ENCODE measurements around the gene EEFSEC.

EEFSEC gene

GRCh38 chr3:128275316-128276145 lies 122.2 kb downstream of the EEFSEC start:
- peak overlapping the region; percentile 9 for H3K14ac ChIP-seq (ENCODE audit: low read length)
- no peak overlapping the region for H4K8ac ChIP-seq (ENCODE audit: low read depth, low read length)
- no peak overlapping the region for H4K91ac ChIP-seq (ENCODE audit: low read depth, low read length, poor library complexity)
- H3K4me3 ChIP-seq (ENCODE audit: low read length in 2 of 2), result no peak overlapping the region
- no peak for DNase-seq (ENCODE audit: low spot score)
- no peak overlapping the region for H3K4ac ChIP-seq (ENCODE audit: low read length)
- H3K4me1 ChIP-seq (ENCODE audit: control insufficient read depth in 2 of 2, insufficient read depth in 1 of 2, low read depth in 1 of 2, low read length in 2 of 2), result peaks cover 21% of the 10 kb centered on the region in 2 donors
- no peak overlapping the region for H2BK5ac ChIP-seq (ENCODE audit: low read length)
- H2AK5ac ChIP-seq (ENCODE audit: low read depth, low read length), result no peak overlapping the region
- H3K23ac ChIP-seq (ENCODE audit: low read depth, low read length, poor library complexity), result no peak overlapping the region
- H2BK15ac ChIP-seq (ENCODE audit: low read length), result no peak overlapping the region
- H3K36me3 ChIP-seq (replicated peaks in 1 of 2; ENCODE audit: control insufficient read depth in 2 of 2, insufficient read depth in 2 of 2, low read length in 2 of 2), result no peaks in the 10 kb centered on the region
- H3K18ac ChIP-seq (ENCODE audit: low read length), result peak overlapping the region; percentile 15
- no peaks in the 10 kb centered on the region for H3K79me1 ChIP-seq (ENCODE audit: low read depth, low read length)
- H3K9ac ChIP-seq (ENCODE audit: low read depth, low read length, poor library complexity), result no peak overlapping the region
- WGBS, 2 donors (ENCODE audit: extremely low coverage in 2 of 2, insufficient read length in 2 of 2, insufficient replicate concordance in 1 of 2), result no CpG with 5 or more reads among the region's 11 CpGs
- no peak overlapping the region for H3K27ac ChIP-seq (replicated peaks; ENCODE audit: low read length)
- H3K27me3 ChIP-seq (ENCODE audit: control insufficient read depth in 3 of 3, insufficient read depth in 3 of 3, low read depth in 1 of 3, low read length in 3 of 3), result no peaks in the 10 kb centered on the region
- no peak overlapping the region for H2BK120ac ChIP-seq (ENCODE audit: low read depth, low read length)
- H2AFZ ChIP-seq (ENCODE audit: low read length), result no peak overlapping the region
- H3K4me2 ChIP-seq (ENCODE audit: insufficient read depth, low read length, poor library complexity, severe bottlenecking), result no peak overlapping the region
- no peak overlapping the region for H2BK12ac ChIP-seq (ENCODE audit: low read length)
- H3K9me3 ChIP-seq (replicated peaks in 1 of 2; ENCODE audit: control insufficient read depth in 2 of 2, insufficient read depth in 1 of 2, low read depth in 1 of 2, low read length in 2 of 2), result no peaks in the 10 kb centered on the region

- H3K9ac ChIP-seq (ENCODE audit: low read depth, low read length, poor library complexity), result no peak overlapping the region
- H4K8ac ChIP-seq (ENCODE audit: low read depth, low read length), result no peak overlapping the region
- H3K27ac ChIP-seq (replicated peaks; ENCODE audit: low read length), result no peak overlapping the region
- H3K4me3 ChIP-seq (ENCODE audit: low read length in 2 of 2), result no peak overlapping the region
- H3K4ac ChIP-seq (ENCODE audit: low read length), result no peak overlapping the region
- peaks cover 22 to 27% of the 10 kb centered on the region in 2 donors for H3K4me1 ChIP-seq (ENCODE audit: control insufficient read depth in 2 of 2, insufficient read depth in 1 of 2, low read depth in 1 of 2, low read length in 2 of 2)
- H3K14ac ChIP-seq (ENCODE audit: low read length), result no peak overlapping the region
- no peak overlapping the region for H3K4me2 ChIP-seq (ENCODE audit: insufficient read depth, low read length, poor library complexity, severe bottlenecking)
- WGBS, 2 donors (ENCODE audit: extremely low coverage in 2 of 2, insufficient read length in 2 of 2, insufficient replicate concordance in 1 of 2), result no CpG with 5 or more reads among the region's 3 CpGs
- H4K91ac ChIP-seq (ENCODE audit: low read depth, low read length, poor library complexity), result no peak overlapping the region
- no peak overlapping the region for H3K23ac ChIP-seq (ENCODE audit: low read depth, low read length, poor library complexity)
- no peaks in the 10 kb centered on the region for H3K27me3 ChIP-seq (ENCODE audit: control insufficient read depth in 3 of 3, insufficient read depth in 3 of 3, low read depth in 1 of 3, low read length in 3 of 3)
- H3K36me3 ChIP-seq (replicated peaks in 1 of 2; ENCODE audit: control insufficient read depth in 2 of 2, insufficient read depth in 2 of 2, low read length in 2 of 2), result no peaks in the 10 kb centered on the region
- H2AK5ac ChIP-seq (ENCODE audit: low read depth, low read length), result no peak overlapping the region
- no peaks in the 10 kb centered on the region for H3K79me1 ChIP-seq (ENCODE audit: low read depth, low read length)
- H3K18ac ChIP-seq (ENCODE audit: low read length), result no peak overlapping the region
- H2BK15ac ChIP-seq (ENCODE audit: low read length), result no peak overlapping the region
- H2BK5ac ChIP-seq (ENCODE audit: low read length), result no peak overlapping the region
- no peaks in the 10 kb centered on the region for H3K9me3 ChIP-seq (replicated peaks in 1 of 2; ENCODE audit: control insufficient read depth in 2 of 2, insufficient read depth in 1 of 2, low read depth in 1 of 2, low read length in 2 of 2)
- no peak overlapping the region for H2BK12ac ChIP-seq (ENCODE audit: low read length)
- no peak for DNase-seq (ENCODE audit: low spot score)
- no peak overlapping the region for H2AFZ ChIP-seq (ENCODE audit: low read length)
- no peak overlapping the region for H2BK120ac ChIP-seq (ENCODE audit: low read depth, low read length)
Observed at GRCh38 chr3:128276146-128276435, 122.8 kb downstream of the EEFSEC start.

- no peak overlapping the region for H3K4me2 ChIP-seq (ENCODE audit: insufficient read depth, low read length, poor library complexity, severe bottlenecking)
- no peaks in the 10 kb centered on the region for H3K9me3 ChIP-seq (replicated peaks in 1 of 2; ENCODE audit: control insufficient read depth in 2 of 2, insufficient read depth in 1 of 2, low read depth in 1 of 2, low read length in 2 of 2)
- no peak overlapping the region for H4K91ac ChIP-seq (ENCODE audit: low read depth, low read length, poor library complexity)
- H2BK5ac ChIP-seq (ENCODE audit: low read length), result no peak overlapping the region
- no peaks in the 10 kb centered on the region for H3K36me3 ChIP-seq (replicated peaks in 1 of 2; ENCODE audit: control insufficient read depth in 2 of 2, insufficient read depth in 2 of 2, low read length in 2 of 2)
- no peak overlapping the region for H3K9ac ChIP-seq (ENCODE audit: low read depth, low read length, poor library complexity)
- H2BK12ac ChIP-seq (ENCODE audit: low read length), result no peak overlapping the region
- no peak overlapping the region for H3K4ac ChIP-seq (ENCODE audit: low read length)
- H3K4me1 ChIP-seq (ENCODE audit: control insufficient read depth in 2 of 2, insufficient read depth in 1 of 2, low read depth in 1 of 2, low read length in 2 of 2), result peaks cover 22 to 30% of the 10 kb centered on the region in 2 donors
- H3K27ac ChIP-seq (replicated peaks; ENCODE audit: low read length), result no peak overlapping the region
- WGBS, 2 donors (ENCODE audit: extremely low coverage in 2 of 2, insufficient read length in 2 of 2, insufficient replicate concordance in 1 of 2), result no CpG with 5 or more reads among the region's 5 CpGs
- no peak for DNase-seq (ENCODE audit: low spot score)
- no peak overlapping the region for H2BK15ac ChIP-seq (ENCODE audit: low read length)
- H2BK120ac ChIP-seq (ENCODE audit: low read depth, low read length), result no peak overlapping the region
- no peak overlapping the region for H3K4me3 ChIP-seq (ENCODE audit: low read length in 2 of 2)
- no peak overlapping the region for H3K18ac ChIP-seq (ENCODE audit: low read length)
- peak overlapping the region; percentile 34 for H2AK5ac ChIP-seq (ENCODE audit: low read depth, low read length)
- H3K23ac ChIP-seq (ENCODE audit: low read depth, low read length, poor library complexity), result no peak overlapping the region
- no peak overlapping the region for H4K8ac ChIP-seq (ENCODE audit: low read depth, low read length)
- no peak overlapping the region for H2AFZ ChIP-seq (ENCODE audit: low read length)
- H3K14ac ChIP-seq (ENCODE audit: low read length), result no peak overlapping the region
- no peaks in the 10 kb centered on the region for H3K27me3 ChIP-seq (ENCODE audit: control insufficient read depth in 3 of 3, insufficient read depth in 3 of 3, low read depth in 1 of 3, low read length in 3 of 3)
- no peaks in the 10 kb centered on the region for H3K79me1 ChIP-seq (ENCODE audit: low read depth, low read length)
Observed at GRCh38 chr3:128276577-128277183, 123.4 kb downstream of the EEFSEC start.

- Histone ChIP-seq H4K8ac (ENCODE audit: low read depth, low read length) (no peak overlapping the region), H3K27ac (replicated peaks; ENCODE audit: low read length) (no peak overlapping the region), H4K91ac (ENCODE audit: low read depth, low read length, poor library complexity) (no peak overlapping the region), H2AK5ac (ENCODE audit: low read depth, low read length) (no peak overlapping the region), H3K4me3 (ENCODE audit: low read length in 2 of 2) (no peak overlapping the region), H3K79me1 (ENCODE audit: low read depth, low read length) (no peaks in the 10 kb centered on the region), H3K27me3 (ENCODE audit: control insufficient read depth in 3 of 3, insufficient read depth in 3 of 3, low read depth in 1 of 3, low read length in 3 of 3) (no peaks in the 10 kb centered on the region), H3K9me3 (replicated peaks in 1 of 2; ENCODE audit: control insufficient read depth in 2 of 2, insufficient read depth in 1 of 2, low read depth in 1 of 2, low read length in 2 of 2) (no peaks in the 10 kb centered on the region), H2BK12ac (ENCODE audit: low read length) (no peak overlapping the region), H3K23ac (ENCODE audit: low read depth, low read length, poor library complexity) (no peak overlapping the region), H3K14ac (ENCODE audit: low read length) (no peak overlapping the region), H3K9ac (ENCODE audit: low read depth, low read length, poor library complexity) (no peak overlapping the region), H3K4me2 (ENCODE audit: insufficient read depth, low read length, poor library complexity, severe bottlenecking) (no peak overlapping the region), H3K4me1 (ENCODE audit: control insufficient read depth in 2 of 2, insufficient read depth in 1 of 2, low read depth in 1 of 2, low read length in 2 of 2) (peaks cover 22 to 32% of the 10 kb centered on the region in 2 donors), H2BK120ac (ENCODE audit: low read depth, low read length) (no peak overlapping the region), H3K4ac (ENCODE audit: low read length) (no peak overlapping the region), H2AFZ (ENCODE audit: low read length) (no peak overlapping the region), H3K36me3 (replicated peaks in 1 of 2; ENCODE audit: control insufficient read depth in 2 of 2, insufficient read depth in 2 of 2, low read length in 2 of 2) (no peaks in the 10 kb centered on the region), H2BK5ac (ENCODE audit: low read length) (no peak overlapping the region), H3K18ac (ENCODE audit: low read length) (no peak overlapping the region), H2BK15ac (ENCODE audit: low read length) (no peak overlapping the region)
- no peak for DNase-seq (ENCODE audit: low spot score)
- 100% methylated on average over 1 of the region's 5 CpGs; no CpG with 5 or more reads in 1 of the 2 donors for WGBS, 2 donors (ENCODE audit: extremely low coverage in 2 of 2, insufficient read length in 2 of 2, insufficient replicate concordance in 1 of 2)
Observed at GRCh38 chr3:128277378-128278069, 124.2 kb downstream of the EEFSEC start.
